Activated naive CD4-positive, alpha-beta T cell treated with anti-CD3 and anti-CD28 coated beads, Interleukin-2, amount 10 ng/mL, durations not matched to agents 5 hours and 36 hours (primary cell): ENCODE results near the gene KRTAP5-3. TPM values are rescaled to one million over a fixed set of nuclear protein-coding genes. Genes with fewer than 3 reads are reported as not detected.

ENCODE experiments used
- total RNA-seq, 2 experiments: library from RNA; stranded (reverse); gene quantifications; one replicate each; pipeline ENCODE4 v1.2.3, GENCODE V29; 2021

Gene KRTAP5-3, protein sequence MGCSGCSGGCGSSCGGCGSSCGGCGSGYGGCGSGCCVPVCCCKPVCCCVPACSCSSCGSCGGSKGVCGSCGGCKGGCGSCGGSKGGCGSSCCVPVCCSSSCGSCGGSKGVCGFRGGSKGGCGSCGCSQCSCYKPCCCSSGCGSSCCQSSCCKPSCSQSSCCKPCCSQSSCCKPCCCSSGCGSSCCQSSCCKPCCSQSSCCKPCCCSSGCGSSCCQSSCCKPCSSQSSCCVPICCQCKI
- total RNA-seq = not detected

GRCh38 chr11:1608363-1608762, at the start of gene KRTAP5-3:
Gene KRTAP5-3, minus strand, starts transcription at chr11:1608463. Its CDS starts 78 bp downstream, at chr11:1608385.

DNA sequence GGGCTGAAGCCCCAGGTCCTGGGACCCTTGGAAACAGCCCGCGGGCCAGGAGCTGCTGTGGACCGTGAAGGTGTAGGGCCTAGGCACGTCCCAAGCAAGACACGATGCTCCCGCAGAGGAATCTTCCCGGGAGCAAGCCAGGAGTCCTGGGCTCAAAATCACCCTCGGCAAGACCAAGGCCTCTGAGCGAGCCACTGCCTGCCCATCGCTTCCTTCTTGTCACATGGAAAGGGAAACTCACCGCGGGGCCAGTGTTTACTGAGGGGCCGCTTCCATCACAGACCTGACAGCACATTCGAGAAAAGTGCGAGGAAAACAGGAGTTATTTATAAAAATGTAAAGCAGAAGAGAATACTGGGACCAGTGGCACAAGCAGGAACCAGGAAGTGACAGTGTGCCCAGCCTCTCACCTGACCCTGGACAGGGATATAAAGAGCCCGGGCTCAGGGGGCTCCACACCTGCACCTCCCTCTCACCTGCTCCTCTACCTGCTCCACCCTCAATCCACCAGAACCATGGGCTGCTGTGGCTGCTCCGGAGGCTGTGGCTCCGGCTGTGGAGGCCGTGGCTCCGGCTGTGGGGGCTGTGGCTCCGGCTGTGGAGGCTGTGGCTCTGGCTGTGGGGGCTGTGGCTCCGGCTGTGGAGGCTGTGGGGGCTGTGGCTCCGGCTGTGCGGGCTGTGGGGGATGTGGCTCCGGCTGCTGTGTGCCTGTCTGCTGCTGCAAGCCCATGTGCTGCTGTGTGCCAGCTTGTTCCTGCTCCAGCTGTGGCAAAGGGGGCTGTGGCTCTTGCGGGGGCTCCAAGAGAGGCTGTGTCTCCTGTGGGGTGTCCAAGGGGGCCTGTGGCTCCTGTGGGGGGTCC, 21.3 kb upstream of the KRTAP5-3 start, which contains the start of gene KRTAP5-5:
KRTAP5-5 (plus strand) TSS at position 450 of the 860 bp plus-strand sequence; CDS start at position 516, 66 bp downstream.

DNA sequence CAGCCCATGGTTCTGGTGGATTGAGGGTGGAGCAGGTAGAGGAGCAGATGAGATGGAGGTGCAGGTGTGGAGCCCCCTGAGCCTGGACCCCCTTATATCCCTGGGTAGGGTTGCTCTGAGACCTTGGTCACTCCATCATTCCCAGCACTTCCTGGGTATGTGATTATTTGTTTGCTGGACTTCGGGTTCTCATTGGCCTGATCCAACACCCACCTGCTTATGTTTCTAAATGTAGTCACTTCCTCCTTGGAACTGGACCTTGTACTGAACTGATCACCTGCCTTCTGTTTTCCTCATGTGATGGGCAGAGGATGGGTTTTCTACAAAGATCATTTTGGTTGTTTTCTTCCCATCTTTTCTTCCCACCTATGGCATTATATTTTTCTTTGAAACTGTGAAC, 13.8 kb upstream of the KRTAP5-3 start, which contains the start of gene KRTAP5-4:
KRTAP5-4 (minus strand) TSS at position 53 of the 400 bp plus-strand sequence; CDS start at position 8, 45 bp downstream.

GRCh38 chr11:1597994-1598380, 10.3 kb downstream of the KRTAP5-3 start, which contains the start of gene KRTAP5-2:
Gene KRTAP5-2, minus strand, starts transcription at chr11:1598294. Its CDS starts 44 bp downstream, at chr11:1598250.

DNA sequence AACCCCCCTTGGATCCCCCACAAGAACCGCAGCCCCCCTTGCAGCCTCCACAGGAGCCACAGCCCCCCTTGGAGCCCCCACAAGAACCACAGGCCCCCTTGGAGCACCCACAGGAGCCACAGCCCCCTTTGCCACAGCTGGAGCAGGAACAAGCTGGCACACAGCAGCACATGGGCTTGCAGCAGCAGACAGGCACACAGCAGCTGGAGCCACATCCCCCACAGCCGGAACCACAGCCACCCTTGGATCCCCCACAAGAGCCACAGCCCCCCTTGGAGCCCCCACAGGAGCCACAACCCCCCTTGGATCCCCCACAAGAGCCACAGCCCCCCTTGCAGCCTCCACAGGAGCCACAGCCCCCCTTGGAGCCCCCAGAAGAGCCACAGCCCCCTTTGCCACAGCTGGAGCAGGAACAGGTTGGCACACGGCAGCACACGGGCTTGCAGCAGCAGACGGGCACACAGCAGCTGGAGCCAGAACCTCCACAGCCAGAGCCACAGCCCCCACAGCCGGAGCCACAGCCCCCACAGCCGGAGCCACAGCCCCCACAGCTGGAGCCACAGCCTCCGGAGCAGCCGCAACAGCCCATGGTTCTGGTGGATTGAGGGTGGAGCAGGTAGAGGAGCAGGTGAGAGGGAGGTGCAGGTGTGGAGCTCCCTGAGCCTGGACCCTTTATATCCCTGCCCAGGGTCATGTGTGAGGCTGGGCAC, 23.4 kb downstream of the KRTAP5-3 start, which contains the start of gene KRTAP5-1:
KRTAP5-1 (minus strand) TSS at position 623 of the 710 bp plus-strand sequence; CDS start at position 589, 34 bp downstream.

DNA sequence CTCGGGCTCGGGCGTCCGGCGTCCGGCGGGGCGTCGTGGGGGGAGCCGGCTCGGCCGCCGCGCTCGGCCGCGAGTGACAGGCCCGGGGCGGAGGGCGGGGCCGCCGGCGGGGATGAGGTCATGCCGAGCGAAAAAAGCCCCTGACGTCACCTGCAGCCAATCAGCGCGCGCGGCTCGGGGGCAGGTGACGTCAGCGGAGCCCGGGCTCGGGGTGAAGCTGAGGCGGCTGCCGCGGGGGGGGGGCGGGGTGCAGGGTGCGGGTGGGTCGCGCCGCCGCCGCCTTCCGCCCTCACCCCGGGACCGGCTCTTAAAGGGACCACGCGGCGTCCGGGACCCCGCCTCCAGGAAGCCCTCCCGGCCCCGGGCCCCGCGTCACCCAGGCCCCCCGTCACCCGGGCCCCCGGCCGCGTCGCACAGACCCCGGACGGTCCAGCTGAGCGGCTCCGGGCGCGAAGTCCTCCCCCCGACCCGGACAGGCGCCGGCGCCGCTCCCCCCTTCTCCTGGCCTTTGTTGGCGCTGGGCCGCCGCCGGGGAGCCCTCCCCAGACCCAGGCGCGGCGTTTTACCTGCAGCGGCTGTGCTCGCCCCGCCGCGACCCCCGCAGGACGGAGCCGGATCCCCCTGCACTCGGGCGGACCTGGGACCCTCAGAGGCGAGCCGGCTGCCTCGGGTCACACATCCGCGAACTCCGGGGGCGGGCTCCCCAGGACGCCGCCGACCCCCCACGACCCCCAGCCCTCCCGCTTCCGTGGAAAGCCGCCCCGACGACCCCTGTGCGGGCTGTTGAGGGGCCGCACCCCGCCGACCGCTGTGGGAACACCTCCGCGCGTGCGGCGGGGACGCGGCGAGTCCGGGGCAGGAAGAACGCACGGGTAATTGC, 35.8 kb downstream of the KRTAP5-3 start, which contains the start of gene DUSP8:
DUSP8 (minus strand) TSS at position 75 of the 880 bp plus-strand sequence. CDS start 6,445 bp downstream, outside the sequence.

Other genes starting within 250 kb of the KRTAP5-3 start
- not detected for gene BRSK2, start 218.5 kb downstream of the KRTAP5-3 start, total RNA-seq
- gene MOB2, start 121.7 kb downstream of the KRTAP5-3 start, total RNA-seq = 10 to 100 TPM; 48.8 to 53.3 TPM
- 1 to 10 TPM in 1 of 2 experiments, under 1 TPM in 1; 0.91 to 1.1 TPM for gene DUSP8, start 36.2 kb downstream of the KRTAP5-3 start, total RNA-seq
- gene KRTAP5-1, start 23.2 kb downstream of the KRTAP5-3 start, total RNA-seq = not detected
- gene KRTAP5-2, start 10.2 kb downstream of the KRTAP5-3 start, total RNA-seq = not detected
- not detected for gene KRTAP5-4, start 13.7 kb upstream of the KRTAP5-3 start, total RNA-seq
- not detected for gene KRTAP5-5, start 21.3 kb upstream of the KRTAP5-3 start, total RNA-seq
- gene KRTAP5-6, start 88.7 kb upstream of the KRTAP5-3 start, total RNA-seq = not detected
- gene IFITM10, start 142.1 kb upstream of the KRTAP5-3 start, total RNA-seq = 1 to 10 TPM in 1 of 2 experiments, under 1 TPM in 1; 0.68 to 1.5 TPM
- 100 to 1,000 TPM; 166 to 171 TPM for gene CTSD, start 155.5 kb upstream of the KRTAP5-3 start, total RNA-seq
- not detected for gene SYT8, start 226.5 kb upstream of the KRTAP5-3 start, total RNA-seq
- gene TNNI2, start 230.5 kb upstream of the KRTAP5-3 start, total RNA-seq = not detected
- 100 to 1,000 TPM; 547 to 564 TPM for gene LSP1, start 244.6 kb upstream of the KRTAP5-3 start, total RNA-seq